HFF-Myc (cell line): ENCODE data around the gene PRIM2.
"Not testable (repeated sequence)": the region's sequence is repeated elsewhere in the genome, so short reads cannot be mapped to it uniquely, and the experiment has no call there.

ENCODE experiments used
- DNase-seq: peaks from one replicate; pipeline ENCODE4 v3.0.0-alpha.2; 2011; ENCODE audit warnings: low read depth; ENCODE audit errors: extremely low read depth
- H3K4me3 ChIP-seq: replicated peaks from 2 replicates; pipeline ENCODE4 v1.5.1; 2011; ENCODE audit warnings: low read depth, mild to moderate bottlenecking, control low read depth, low read length
- TF ChIP-seq, protein P1 (sequence below): IDR thresholded peaks from 2 replicates; pipeline ENCODE4 v1.5.1; 2012; ENCODE audit warnings: mild to moderate bottlenecking, low read depth, low read length, control low read depth; ENCODE audit errors: missing control alignments

The PRIM2 gene

DNA sequence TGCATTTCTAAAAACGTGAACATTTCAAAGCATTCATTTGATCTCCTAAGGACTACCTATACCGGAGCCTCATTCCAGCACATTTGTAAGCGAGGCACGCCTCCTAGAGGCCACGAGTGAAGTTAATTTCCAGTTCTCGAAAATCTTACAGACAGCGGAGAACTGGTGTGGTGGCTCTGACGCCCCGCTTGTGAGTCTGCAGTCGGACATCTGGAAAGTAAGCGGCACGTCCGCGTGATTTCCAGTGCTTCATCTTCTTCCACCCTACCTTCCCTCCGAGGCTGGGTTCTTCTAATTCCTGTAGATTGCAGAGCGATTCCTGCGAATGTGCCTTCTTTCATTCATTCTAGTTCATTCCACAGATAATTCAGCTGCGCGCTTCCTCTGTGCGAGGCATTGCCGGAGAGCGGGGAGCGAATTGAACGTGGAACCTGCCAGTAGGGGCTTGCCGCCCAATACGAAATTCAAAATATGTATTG, 810 bp upstream of the PRIM2 start:
- DNase-seq, result peak; percentile 90
- TF ChIP-seq, protein P1, sequence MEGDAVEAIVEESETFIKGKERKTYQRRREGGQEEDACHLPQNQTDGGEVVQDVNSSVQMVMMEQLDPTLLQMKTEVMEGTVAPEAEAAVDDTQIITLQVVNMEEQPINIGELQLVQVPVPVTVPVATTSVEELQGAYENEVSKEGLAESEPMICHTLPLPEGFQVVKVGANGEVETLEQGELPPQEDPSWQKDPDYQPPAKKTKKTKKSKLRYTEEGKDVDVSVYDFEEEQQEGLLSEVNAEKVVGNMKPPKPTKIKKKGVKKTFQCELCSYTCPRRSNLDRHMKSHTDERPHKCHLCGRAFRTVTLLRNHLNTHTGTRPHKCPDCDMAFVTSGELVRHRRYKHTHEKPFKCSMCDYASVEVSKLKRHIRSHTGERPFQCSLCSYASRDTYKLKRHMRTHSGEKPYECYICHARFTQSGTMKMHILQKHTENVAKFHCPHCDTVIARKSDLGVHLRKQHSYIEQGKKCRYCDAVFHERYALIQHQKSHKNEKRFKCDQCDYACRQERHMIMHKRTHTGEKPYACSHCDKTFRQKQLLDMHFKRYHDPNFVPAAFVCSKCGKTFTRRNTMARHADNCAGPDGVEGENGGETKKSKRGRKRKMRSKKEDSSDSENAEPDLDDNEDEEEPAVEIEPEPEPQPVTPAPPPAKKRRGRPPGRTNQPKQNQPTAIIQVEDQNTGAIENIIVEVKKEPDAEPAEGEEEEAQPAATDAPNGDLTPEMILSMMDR, result peak; percentile 72
- peak overlapping the region; percentile 65 for H3K4me3 ChIP-seq

DNA sequence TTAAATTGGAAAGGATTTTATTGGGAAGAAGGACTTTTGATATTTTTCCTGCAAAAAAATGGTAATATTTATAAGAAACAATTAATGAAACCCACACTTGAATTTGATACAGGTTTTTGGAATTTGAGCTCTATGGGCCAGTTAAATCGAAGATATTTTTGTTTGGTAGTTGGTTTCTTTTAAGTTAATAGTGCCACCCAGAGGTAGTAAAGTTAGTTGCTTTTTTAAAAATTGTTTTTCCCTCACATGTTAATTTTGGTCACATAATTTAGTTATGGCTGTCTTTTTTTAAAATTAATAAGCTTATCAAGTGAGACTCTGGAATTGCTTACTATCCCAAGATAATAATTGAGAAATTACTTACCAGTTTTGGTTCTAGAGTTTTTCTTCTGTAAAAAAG, 7.1 kb downstream of the PRIM2 start:
- no peak for DNase-seq
- no peak overlapping the region for H3K4me3 ChIP-seq
- TF ChIP-seq, protein P1, result no peak

DNA sequence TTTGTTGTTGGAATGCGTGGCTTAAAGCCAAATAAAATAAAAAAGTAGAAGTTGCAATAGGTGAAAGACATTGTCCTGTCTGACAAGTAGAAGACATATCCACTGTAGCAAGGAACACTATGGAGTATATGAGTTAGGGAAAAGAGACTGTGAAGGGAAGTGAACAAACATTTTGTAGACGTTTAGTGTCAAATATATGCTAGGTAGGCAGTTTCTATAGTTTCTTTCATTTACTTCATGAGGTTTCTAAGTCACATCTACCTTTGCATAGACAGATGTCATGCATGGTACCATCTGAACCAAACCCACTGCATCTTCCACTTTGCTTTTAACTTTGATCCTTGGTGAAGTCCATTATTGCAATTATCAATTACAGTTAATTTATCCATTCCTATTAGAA, 9.9 kb downstream of the PRIM2 start:
- TF ChIP-seq, protein P1, result no peak
- no peak overlapping the region for H3K4me3 ChIP-seq
- DNase-seq, result no peak

GRCh38 chr6:57328074-57328473, 10.6 kb downstream of the PRIM2 start:
- TF ChIP-seq, protein P1, result no peak
- no peak for DNase-seq

DNA sequence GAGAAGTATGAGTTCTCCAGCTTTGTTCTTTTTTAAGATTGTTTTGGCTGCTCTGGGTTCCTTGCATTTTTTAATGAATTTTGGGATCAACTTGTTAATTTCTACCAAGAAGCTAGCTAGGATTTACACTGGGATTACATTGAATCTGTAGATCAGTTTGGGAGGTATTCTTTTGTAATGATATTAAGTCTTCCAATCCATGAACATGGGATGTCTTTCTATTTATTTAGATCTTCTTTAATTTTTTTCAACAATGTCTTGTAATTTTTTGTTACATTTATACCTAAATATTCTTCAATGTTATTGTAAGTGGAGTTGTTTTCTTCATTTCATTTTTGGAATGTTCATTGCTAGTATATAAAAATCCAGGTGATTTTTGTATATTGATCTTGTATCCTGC, 12.5 kb downstream of the PRIM2 start:
- no peak for DNase-seq
- TF ChIP-seq, protein P1, result no peak

More at GRCh38 chr6:57328074-57328473, 10.6 kb downstream of the PRIM2 start:
- H3K4me3 ChIP-seq, result no peak overlapping the region

DNA sequence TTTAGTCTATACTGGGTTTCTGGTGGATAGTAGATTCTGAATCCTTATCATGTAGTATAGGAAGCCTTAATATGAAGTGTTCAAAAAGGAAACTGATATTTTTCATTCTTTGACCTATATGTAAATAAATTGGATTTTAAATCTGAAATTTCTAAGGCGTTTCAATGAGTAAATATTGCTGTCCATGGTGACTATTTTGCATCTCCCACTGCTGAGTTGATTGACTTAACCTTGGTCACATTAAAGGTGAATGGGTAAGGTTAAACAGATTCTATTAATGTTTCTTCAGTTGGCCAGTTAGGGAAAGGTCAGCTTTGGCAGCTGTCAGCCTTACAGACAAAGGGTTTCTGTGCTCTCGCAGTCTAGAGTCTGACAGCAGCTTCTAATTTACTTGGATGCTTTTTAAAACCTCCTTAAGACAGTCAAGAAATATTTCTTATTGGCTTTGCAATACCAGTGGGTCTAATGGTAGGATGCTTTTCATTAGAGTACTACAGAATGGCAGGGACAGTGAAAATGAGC, 24.8 kb downstream of the PRIM2 start:
- TF ChIP-seq, protein P1, result no peak
- H3K4me3 ChIP-seq, result no peak overlapping the region
- no peak for DNase-seq

More for the DNA sequence above, 12.5 kb downstream of the PRIM2 start:
- H3K4me3 ChIP-seq, result no peak overlapping the region

DNA sequence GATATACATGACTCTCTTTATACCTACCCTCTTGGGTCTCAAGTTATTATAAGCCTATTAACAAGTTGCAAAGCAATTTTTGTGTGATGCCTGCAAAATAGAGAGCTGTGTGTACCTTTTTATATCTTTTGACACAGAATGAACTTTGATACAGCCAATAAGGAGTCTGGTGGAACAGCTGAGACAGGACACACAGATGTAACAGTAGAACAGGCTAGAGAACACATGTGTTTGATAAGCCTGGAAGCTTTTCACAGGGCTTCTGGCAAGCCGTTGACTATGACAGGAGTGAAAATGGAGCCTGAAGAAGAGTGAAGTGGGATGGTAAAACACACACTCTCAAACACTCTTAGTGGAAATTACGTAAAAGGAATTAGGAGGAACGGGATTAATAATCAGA, 25.9 kb downstream of the PRIM2 start:
- DNase-seq, H3K4me3 ChIP-seq: not testable (repeated sequence)

GRCh38 chr6:57346715-57347114, 29.3 kb downstream of the PRIM2 start:
- H3K4me3 ChIP-seq, DNase-seq: not testable (repeated sequence)

GRCh38 chr6:57347597-57347996, 30.2 kb downstream of the PRIM2 start:
- H3K4me3 ChIP-seq, DNase-seq: not testable (repeated sequence)

DNA sequence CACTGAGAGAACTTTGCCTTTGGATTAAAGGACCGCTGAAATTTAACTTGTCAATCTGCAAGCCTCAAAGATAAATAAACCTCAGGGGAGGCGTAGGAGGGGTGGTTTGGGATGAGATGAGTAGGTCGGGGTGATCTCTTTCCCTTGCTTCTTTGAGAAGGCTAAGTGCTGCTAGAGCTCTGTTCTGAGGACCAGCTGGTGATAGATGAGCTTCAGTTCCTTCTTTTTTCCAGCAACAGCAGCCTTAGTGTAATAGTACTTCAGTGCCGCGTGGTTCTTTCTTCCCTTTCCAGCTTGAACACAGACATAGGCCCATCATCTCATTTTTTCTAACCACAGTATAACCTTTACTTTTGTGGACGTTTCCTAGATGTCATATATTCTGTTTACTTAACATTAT, 33.0 kb downstream of the PRIM2 start:
- not testable (repeated sequence) for DNase-seq, H3K4me3 ChIP-seq

DNA sequence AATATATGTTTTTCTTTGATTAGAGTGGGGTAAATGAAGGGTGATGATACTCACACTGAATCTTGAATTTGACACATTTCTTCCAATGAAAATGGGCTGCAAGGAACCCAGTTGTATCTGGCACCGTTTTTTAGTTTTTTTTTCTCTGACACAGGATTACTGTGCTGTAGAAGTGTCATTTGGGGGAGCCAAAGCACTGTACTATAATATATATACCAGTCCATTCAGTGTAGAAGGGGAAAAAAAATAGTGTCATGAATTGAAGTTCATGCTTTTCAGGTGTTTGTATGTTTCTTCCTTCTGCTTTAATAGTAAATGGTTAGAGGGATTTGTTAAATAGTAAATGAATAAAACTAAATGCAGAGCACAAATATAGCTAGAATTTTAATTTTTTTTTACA, 35.2 kb downstream of the PRIM2 start:
- not testable (repeated sequence) for DNase-seq, H3K4me3 ChIP-seq

DNA sequence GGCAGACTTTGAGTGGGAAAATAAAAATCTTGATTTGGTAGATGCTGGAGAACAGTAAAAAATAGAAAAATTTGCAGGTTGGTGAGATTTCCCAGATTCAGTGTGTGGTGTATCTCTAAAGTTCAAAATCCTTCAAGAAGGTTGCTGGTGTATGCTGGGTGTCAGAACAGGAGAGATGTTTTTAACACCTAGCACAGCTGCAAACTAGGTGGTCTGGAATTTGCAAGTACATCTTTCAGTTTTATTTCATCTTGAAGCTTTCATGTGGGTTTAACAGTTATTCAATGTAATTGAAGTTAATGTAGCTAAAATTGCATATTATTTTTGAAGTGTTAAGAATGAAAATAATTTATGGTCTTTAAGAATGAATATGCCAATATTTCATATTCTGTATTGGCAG, 40.9 kb downstream of the PRIM2 start:
- H3K4me3 ChIP-seq, DNase-seq: not testable (repeated sequence)
